IPS DF 19.7 (cell line): Measurements from ENCODE around the gene MMP24.
"Not testable (repeated sequence)": the region's sequence is repeated elsewhere in the genome, so short reads cannot be mapped to it uniquely, and the experiment has no call there.

ENCODE experiments used
- DNase-seq: peaks from one replicate; pipeline ENCODE4 v3.0.0-alpha.2; 2013; ENCODE audit warnings: low read depth, low spot score

Gene MMP24

DNA sequence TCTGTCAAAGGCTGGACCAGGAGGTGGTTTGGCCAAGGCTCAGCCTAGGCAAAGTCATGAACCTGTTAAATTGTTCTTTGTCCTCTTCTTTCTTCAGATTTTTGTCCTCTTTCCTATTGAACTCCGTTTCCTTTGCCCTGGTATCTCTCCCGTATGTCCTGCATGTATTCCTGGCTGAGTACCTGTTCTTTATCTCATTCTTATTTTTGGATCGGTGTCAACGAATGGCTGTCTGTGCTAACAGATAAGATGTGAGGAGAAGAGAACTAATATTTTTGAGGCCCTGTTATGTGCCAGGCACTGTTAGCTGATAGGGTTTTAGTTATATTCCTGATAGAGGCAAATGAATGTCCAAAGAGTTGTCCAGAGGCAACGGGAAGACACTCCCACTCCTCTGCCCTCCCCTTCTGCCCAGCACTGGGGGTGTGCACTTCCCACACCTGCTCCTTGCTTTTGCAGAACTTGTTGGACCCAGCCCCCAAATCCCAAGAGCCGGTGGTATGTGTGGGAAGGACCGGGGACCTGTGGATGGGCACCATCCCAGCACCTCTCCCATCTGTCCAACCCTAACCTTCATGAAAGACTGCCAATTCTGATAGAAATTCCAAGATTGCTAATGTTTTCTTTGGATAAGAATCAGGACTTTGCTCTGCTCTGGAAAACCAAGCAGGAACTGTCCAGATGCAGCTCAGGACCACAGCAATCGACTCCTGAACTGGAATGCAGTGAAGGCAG lies 30.9 kb downstream of the MMP24 start:
- no peak for DNase-seq

DNA sequence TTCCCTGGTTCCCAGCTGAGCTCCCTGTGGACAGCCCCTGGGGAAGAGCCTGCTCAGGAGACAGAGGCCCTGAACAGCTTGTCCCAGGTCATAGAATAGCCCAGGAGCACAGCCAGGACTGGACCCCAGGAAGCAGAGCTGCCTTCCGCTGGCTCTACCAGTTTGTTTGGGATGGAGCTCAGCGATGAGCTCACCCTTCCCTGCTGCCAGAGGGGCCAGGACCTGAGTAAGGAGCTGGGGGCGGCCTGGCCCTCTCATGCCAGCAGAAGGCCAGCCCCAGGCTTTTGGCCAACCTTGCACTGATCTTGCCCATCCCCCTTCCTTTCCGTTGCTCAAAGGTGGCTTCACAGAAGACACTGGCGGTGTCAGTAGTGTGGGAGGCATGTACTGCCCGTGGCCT lies 33.9 kb downstream of the MMP24 start:
- DNase-seq, result no peak

DNA sequence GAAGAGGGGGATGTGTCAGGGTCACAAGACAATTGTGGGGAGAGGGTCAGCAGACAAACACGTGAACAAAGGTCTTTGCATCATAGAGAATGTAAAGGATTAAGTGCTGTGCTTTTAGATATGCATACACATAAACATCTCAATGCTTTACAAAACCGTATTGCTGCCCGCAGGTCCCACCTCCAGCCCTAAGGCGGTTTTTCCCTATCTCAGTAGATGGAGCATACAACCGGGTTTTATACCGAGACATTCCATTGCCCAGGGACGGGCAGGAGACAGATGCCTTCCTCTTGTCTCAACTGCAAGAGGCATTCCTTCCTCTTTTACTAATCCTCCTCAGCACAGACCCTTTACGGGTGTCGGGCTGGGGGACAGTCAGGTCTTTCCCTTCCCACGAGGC lies 35.8 kb downstream of the MMP24 start:
- not testable (repeated sequence) for DNase-seq

DNA sequence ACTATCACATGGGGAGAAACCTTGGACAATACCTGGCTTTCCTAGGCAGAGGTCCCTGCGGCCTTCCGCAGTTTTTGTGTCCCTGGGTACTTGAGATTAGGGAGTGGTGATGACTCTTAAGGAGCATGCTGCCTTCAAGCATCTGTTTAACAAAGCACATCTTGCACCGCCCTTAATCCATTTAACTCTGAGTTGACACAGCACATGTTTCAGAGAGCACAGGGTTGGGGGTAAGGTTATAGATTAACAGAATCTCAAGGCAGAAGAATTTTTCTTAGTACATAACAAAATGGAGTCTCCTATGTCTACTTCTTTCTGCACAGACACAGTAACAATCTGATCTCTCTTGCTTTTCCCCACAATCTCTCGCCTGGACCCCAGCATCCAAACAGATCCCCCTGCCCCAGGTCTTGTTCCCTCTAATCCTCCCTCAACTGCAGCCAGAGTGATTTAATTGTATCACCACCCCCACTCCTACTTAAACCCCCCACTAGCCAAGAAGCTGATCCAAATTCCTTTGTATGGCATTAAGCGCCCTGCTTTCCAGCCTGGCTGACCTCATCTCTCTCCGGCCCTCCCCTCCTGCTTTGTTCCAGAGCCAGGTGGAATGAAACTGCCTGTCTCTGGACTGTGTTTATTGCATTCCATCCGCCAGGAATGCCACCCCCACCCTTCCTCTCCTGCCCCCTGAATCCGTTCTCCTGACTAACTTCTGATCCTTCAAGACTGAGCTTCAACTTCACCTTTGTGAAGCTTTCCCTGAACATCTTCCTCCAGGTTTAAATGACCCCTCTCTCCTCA lies 36.4 kb downstream of the MMP24 start:
- DNase-seq, result peak; percentile 93

DNA sequence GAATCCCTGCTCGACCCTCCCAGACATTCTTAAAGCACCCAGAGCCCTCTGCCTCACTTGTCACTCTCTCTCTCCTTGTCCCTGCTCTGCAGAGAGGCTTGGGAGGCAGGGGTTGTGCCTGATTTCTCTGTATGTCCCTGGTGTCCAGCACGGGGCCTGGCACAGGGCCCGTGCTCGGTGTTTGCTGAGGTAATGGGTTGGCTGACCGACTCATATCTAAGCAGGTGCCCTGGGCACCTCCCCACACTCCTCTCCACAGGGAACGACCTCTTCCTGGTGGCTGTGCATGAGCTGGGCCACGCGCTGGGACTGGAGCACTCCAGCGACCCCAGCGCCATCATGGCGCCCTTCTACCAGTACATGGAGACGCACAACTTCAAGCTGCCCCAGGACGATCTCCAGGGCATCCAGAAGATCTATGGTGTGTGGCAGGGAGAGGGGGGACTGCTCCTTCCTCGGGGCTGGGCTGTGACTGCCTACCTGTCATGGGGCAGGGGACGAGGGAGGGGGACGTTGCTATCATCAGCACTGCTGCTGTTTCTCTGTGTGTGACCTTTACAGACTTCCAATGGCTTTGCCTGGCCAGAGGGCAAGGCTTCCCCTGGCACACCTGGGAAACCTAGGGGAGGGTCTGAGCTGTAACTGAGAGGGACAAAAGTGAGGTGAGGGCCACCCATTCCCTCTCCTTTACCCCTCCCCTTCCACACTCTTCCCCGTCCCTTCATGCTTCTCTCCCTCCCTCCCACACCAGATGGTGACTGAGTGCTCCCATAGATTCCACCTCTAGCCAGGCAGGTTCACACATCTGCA lies 37.2 kb downstream of the MMP24 start:
- no peak for DNase-seq

DNA sequence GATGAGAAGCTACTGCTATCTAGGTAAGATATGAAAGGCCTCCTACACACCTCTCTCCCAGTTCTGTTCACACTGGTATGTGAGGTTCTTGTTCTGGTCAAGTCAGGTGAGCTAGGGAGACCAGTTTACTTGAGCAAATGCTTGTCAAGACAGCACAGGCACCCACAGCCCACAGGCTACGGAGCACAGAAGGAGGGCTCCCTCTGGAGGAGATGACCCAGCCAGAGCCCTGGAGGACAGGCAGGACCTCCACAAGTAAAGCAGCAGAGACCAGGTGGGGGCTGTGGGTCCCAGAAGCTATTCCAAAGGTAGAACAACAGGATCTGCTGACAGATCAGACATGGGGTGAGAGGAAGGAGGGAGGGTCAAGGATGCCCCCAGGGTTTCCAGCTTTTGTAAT lies 38.3 kb downstream of the MMP24 start:
- DNase-seq, result no peak

DNA sequence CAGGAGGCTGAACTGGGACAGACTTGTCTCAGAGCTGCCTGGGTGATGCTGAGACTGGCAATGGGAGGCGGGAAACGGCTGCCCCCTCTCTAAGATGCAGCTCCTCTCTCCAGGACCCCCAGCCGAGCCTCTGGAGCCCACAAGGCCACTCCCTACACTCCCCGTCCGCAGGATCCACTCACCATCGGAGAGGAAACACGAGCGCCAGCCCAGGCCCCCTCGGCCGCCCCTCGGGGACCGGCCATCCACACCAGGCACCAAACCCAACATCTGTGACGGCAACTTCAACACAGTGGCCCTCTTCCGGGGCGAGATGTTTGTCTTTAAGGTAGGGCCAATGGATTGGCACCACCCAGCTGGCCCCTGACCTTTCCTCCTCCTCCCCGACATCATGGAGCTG lies 40.6 kb downstream of the MMP24 start:
- no peak for DNase-seq

DNA sequence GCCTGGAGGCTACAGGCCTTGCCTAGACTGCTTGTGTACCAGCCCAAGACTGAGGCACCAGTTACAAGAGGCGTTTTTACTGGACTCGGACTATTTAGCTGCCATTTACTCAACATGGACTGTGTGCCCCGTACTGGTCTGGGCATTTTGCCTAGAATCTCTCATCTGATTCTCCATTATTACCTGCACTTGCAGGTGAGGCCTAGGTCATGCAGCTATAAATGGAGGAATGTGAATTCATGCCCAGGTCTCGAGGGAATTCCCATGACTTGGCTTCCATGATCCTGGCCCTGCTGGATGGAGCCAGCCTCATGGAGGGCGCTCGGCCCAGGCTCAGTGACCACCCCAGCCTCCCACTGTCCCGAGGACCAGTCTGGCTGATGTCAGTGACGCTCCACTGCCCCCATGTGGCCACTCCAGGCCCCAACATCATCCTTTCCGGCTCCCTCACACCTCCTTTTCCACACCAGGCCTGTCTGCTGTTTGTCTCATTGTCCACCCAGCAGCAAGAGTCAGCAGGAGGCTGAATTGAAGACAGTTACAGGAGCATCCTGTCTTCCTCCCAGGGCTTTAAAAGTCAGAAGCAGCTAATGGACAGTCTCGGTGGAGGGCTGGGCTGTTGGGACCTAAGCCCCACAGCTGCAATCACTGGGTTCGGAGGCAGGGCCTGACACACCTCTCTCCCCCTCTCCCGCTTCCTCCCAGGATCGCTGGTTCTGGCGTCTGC lies 42.7 kb downstream of the MMP24 start:
- DNase-seq, result no peak

DNA sequence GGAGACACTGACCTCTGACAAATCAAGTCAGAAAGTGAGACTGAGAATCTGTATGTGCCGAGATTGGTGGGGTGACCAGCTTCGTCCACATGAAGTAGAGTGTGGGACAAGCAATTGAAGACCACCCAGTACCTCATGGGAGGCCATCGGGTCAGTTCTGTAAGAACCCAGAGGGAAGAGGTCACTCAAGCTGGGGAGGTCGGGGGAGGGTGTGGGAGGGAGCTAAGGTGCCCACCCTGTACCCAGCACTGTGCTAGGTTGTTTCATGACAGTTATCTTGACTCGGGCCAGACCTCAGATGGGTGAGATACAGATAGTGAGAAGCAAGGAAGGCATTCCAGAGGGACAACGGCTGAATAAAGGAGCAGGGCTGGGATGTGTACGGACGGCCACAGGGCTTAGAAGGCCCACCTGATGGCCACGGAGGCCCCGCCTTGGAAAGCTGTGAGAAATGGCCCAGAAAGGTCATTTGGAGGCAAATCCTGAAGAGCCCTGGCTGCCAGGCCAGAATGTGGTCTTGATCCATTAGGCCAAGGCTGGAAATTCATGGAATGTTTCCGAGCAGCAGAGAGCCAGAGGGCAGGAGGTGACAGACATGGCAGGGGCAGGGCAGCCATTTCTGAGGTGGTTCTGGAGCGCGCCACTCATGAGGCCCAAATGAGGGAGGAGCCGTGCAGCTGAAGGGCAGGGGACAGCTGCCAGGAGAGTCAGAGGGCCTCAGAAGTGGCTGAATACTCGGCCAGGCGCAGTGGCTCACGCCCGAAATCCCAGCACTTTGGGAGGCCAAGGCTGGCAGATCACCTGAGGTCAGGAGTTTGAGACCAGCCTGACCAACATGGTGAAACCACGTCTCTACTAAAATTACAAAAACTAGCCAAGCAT lies 43.8 kb downstream of the MMP24 start:
- no peak for DNase-seq

DNA sequence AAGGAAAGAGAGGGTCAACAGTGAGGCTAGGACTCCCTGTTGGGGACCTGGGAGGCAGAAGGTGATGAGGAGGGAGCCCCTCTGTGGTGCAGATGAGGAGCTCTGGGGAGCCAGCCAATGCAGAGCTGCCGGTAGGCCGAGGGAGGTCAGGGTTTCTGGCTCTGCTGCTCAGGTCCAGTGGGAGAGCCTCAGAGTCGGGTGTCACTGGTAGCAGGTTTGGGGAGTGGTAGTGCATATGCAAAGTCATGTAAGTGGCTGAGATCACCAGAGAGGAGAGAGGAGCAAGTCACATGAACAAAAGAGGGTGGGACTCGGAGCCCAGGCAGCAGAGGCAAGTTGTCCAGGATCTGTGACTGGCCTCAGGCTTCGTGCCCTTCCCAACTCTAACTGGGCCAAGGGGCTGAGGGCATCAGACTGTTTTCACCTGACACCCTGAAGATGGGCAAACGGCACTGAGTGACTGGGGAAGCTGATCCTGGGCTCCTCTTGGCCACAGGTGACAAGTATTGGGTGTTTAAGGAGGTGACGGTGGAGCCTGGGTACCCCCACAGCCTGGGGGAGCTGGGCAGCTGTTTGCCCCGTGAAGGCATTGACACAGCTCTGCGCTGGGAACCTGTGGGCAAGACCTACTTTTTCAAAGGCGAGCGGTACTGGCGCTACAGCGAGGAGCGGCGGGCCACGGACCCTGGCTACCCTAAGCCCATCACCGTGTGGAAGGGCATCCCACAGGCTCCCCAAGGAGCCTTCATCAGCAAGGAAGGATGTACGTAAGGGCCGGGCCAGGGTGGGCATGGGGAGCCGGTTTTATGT lies 44.8 kb downstream of the MMP24 start:
- no peak for DNase-seq

DNA sequence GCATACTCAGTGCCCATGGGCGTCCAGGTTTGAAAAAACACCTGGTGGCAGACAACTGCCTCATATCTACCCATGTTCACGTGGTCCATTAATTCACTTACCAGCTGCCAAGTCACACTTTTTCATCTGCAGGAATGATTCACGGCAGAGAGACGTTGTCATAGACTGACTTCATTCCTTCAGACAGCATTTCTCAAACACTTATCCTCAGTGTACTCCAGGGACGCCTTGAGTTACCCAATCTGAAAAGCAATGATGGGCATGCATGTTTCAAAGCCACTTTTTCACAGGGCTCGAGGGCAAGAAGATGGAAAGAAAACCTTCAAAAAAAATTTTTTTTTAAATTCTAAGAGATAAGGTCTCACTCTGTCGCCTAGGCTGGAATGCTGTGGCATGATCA lies 45.4 kb downstream of the MMP24 start:
- DNase-seq, result no peak

DNA sequence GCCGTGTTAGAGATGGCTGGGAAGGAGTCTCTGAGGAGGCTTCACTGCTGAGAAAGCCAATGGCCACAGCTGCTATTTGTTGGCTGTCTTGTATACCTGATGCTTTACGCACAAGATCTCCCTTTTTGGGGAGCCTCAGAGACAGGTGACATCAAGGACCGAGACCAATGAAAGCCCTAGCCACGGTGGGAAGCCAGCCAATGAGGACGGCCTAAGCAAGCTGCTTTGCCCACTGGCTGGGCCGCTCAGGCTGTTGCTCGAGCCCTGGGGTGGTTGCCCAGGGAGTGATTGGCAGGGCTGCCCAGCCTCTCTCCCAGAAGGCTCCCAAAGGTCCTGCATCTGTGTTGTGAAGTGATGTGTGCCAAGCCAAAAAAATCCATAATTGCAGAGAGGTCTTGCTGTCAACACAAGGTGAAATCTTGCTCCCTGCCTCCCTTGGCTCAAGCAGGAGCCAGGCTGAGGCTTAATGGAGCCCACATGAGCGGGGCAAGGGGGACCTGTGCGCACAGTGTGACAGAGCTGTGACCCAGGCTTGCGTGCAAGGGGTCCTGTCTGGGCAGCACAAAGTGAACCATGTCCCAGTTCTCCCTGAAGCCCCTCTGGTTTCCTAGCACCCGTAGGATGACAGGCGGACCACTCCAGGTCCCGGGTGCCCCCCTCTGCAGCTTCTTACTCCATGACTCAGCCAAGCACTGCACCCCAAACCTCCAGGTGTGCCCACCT lies 47.1 kb downstream of the MMP24 start:
- no peak for DNase-seq

DNA sequence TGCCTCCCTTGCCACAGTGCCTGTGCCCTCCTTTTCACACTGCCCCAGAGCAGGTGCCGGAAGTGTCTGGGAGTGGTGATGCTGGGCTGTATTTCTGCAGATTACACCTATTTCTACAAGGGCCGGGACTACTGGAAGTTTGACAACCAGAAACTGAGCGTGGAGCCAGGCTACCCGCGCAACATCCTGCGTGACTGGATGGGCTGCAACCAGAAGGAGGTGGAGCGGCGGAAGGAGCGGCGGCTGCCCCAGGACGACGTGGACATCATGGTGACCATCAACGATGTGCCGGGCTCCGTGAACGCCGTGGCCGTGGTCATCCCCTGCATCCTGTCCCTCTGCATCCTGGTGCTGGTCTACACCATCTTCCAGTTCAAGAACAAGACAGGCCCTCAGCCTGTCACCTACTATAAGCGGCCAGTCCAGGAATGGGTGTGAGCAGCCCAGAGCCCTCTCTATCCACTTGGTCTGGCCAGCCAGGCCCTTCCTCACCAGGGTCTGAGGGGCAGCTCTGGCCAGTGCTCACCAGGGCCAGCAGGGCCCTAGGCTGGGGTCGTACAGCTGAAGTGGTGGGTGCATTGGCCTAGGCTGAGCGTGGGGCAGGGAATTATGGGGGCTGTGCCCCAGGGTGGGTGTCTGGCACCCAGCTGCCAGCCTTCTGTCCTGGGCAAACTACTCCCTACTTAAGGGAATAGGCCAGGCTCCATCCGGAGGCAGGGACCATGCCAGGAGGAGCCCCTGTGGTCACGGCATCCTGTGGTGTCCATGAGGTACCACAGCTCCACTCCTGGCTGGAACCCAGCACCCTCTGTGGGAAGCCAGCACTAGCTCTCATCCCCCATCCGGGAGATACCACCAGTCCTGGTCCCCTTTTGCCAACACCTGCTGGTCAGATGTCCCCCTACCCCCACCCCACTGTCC lies 47.9 kb downstream of the MMP24 start:
- DNase-seq, result no peak

DNA sequence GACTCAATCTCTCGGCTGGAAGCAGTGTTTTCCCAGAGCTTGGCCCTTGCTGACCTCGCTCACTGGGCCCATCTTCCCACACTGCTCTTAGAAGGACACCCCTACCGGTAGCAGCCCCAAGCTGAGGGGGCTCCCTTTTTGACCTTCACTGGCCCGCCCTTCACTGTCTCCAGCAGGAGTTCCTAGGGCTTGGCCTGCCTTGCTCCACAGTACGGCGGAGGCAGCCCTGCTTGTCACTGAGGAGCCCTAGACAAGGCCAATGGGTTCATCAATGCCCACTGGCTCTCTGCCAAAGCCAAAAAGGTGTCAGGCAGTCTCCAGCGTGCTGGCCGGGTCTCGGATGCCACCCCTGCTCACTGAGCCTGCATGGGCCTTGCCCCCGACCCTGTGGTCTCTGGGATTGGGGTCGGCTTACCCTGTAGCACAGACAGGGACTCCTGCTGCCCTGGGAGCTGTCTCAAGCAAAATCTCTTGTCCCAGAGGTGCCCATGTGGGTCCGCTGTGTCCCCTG lies 49.3 kb downstream of the MMP24 start:
- no peak for DNase-seq

DNA sequence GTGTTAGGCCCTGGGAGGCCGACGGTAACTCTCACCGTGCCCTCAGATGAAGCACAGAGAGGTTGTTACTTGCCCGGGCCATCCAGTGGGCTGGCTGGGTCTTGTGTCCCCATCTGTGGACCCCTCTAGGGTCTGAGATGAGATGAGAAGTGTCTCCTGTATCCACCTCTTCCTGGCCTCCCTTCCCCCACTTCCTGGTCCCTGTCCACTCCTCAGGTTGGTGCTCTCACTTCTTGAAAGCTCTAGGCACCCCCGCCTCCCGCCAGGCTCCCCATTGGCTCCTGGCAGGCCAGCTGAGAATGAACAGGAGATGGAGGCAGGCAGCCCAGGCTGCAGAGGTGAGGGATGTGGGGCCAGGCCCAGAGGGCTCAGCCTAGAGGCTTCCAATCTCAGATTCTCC lies 49.9 kb downstream of the MMP24 start:
- DNase-seq, result no peak

DNA sequence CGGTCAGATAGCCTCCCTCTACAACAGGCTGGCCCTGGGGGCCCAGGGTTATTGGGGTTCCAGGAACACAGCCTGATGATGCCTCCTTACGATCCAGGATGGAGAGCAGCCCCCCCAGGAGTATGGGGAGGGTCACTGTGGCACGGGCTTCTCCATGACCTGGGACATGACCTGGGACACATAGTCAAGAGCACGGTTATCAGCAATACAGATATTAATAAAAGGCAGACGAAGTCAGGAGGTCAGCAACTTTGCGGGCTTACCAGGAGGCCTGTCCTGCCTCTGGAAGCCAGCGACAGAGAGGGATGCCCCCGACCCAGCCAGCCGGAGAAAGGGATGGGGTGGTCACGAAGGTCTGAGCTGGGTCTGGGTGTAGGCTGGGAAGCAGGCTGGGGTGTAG lies 50.6 kb downstream of the MMP24 start:
- no peak for DNase-seq

DNA sequence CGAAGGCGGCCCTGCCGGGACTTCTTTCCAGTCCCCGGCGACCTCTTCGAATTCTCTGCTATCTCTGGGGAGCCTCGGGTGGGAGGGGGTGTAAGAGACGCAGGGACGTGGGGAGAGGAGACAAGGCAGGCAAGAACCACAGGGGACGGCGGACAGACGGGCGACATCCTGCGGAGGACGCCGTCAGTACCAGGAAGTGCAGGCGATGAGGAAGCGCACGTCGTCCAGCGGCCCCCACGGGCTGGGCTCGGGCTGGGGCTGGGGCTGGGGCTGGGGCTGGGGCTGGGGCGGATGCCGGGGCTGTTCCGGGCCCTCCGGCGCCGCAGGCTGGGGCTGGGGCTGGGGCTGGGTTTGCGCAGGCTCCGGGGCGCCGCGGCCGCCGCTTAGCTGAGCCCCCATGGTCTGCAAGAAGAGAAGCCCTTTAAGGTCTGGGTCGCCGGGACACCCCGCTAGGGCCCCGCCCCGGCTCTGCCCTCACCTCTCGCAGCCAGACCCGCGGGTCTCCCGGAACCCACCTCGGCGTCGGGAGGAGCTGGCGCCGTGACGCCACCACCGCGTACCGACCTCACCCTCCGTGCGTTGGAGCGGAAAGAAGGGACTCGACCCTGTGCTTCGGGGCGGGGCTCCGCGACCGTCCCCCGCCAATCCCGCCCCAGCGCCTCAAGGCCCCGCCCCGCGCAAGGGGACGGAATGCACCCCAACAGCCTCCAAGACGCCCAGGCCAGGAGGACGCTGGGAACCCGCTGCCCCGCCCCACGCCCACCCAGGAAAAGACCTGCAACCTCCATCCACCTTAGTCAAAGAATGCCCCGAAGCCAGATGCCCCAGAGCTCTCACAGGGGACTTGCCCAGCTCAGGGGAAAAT lies 51.3 kb downstream of the MMP24 start, which contains the start of gene MMP24OS:
Gene MMP24OS, minus strand, starts transcription at position 592 of the 865 bp plus-strand sequence. Its CDS starts 193 bp downstream, at position 399.
- DNase-seq, result peak; percentile 71
